Thymus (tissue), 11 donors: ENCODE data around the gene ABCD3. TPM values are rescaled to one million over a fixed set of nuclear protein-coding genes. Genes with fewer than 3 reads are reported as not detected.
"Not testable (repeated sequence)": the region's sequence is repeated elsewhere in the genome, so short reads cannot be mapped to it uniquely, and the experiment has no call there.

Experiments used
- DNase-seq, 9 donors: peaks; one replicate each; pipeline ENCODE4 v3.0.0-alpha.2; 2013; ENCODE audit warnings: low spot score in 9 of 9, low read depth in 6 of 9, missing footprints in 1 of 9
- H3K27ac ChIP-seq, 2 donors: one replicate each; pipeline ENCODE4 v1.5.1; 2013; ENCODE audit warnings: control low read depth in 1 of 2, low read depth in 1 of 2, low read length in 1 of 2, mild to moderate bottlenecking in 1 of 2, moderate library complexity in 1 of 2
- H3K27me3 ChIP-seq, 2 donors: one replicate each; pipeline ENCODE4 v1.5.1; 2013; ENCODE audit warnings: low read length in 1 of 2; ENCODE audit not compliant: control insufficient read depth in 2 of 2, insufficient read depth in 1 of 2
- H3K36me3 ChIP-seq, 2 donors: one replicate each; pipeline ENCODE4 v1.5.1; 2013; ENCODE audit warnings: low read length in 1 of 2, mild to moderate bottlenecking in 1 of 2, moderate library complexity in 1 of 2; ENCODE audit not compliant: control insufficient read depth in 2 of 2, insufficient read depth in 2 of 2
- H3K4me1 ChIP-seq, 2 donors: one replicate each; pipeline ENCODE4 v1.5.1; 2013; ENCODE audit warnings: low read length in 2 of 2; ENCODE audit not compliant: control insufficient read depth in 2 of 2, insufficient read depth in 2 of 2
- H3K4me3 ChIP-seq, 2 donors: one replicate each; pipeline ENCODE4 v1.5.1; 2013; ENCODE audit warnings: low read length in 2 of 2, control low read depth in 1 of 2, mild to moderate bottlenecking in 1 of 2
- H3K9me3 ChIP-seq, 2 donors: one replicate each; pipeline ENCODE4 v1.5.1; 2013; ENCODE audit warnings: low read length in 1 of 2, mild to moderate bottlenecking in 1 of 2; ENCODE audit not compliant: control insufficient read depth in 2 of 2, insufficient read depth in 1 of 2
- WGBS: extraction: QIAGEN DNeasy Blood & Tissue Kit; methylation state at CpG from one replicate; pipeline ENCODE4 v1.1.7; 2013; 5-methylcytosine and 5-hydroxymethylcytosine counted together
- polyA plus RNA-seq: library from polyadenylated mRNA; stranded (reverse); fragments of 200-250 nt; gene quantifications from one replicate; pipeline ENCODE4 v1.2.3, GENCODE V29; 2013
- total RNA-seq: library from RNA; stranded (reverse); fragments of 120-200 nt; gene quantifications from one replicate; pipeline ENCODE4 v1.2.4, GENCODE V29; 2013
- donor health status: healthy.

ABCD3 gene
- total and polyA plus RNA-seq, 2 donors, result 84.2 to 92.7 TPM

- 6% methylated on average over 52 of the region's 52 CpGs for WGBS
- peaks cover 22 to 42% of the 10 kb centered on the region in 2 donors for H3K4me1 ChIP-seq
These were observed 771 bp downstream of the ABCD3 start for GRCh38 chr1:94418664-94419655.

GRCh38 chr1:94422115-94422820 is 4.1 kb downstream of the ABCD3 start:
- Histone ChIP-seq H3K27ac (no peak overlapping the region), H3K4me3 (peak overlapping the region; percentile 4 to 7), H3K4me1 (peaks cover 25 to 36% of the 10 kb centered on the region in 2 donors), H3K27me3 (no peaks in the 10 kb centered on the region), H3K9me3 (peaks cover 0 to 1% of the 10 kb centered on the region in 2 donors), H3K36me3 (peaks cover 0 to 4% of the 10 kb centered on the region in 2 donors)
- DNase-seq, result peak in 2 of 9 donors; percentile 25 to 50
- WGBS, result 81% methylated on average over 8 of the region's 8 CpGs

More at GRCh38 chr1:94418664-94419655, 771 bp downstream of the ABCD3 start:
- Histone ChIP-seq H3K4me3 (peak overlapping the region; percentile 88 to 90), H3K36me3 (no peaks in the 10 kb centered on the region), H3K27ac (peak overlapping the region; percentile 87 to 90), H3K27me3 (no peaks in the 10 kb centered on the region), H3K9me3 (peaks cover 0 to 1% of the 10 kb centered on the region in 2 donors)
- DNase-seq, result peak in 3 of 9 donors; percentile 34 to 66 (median 43)

DNA sequence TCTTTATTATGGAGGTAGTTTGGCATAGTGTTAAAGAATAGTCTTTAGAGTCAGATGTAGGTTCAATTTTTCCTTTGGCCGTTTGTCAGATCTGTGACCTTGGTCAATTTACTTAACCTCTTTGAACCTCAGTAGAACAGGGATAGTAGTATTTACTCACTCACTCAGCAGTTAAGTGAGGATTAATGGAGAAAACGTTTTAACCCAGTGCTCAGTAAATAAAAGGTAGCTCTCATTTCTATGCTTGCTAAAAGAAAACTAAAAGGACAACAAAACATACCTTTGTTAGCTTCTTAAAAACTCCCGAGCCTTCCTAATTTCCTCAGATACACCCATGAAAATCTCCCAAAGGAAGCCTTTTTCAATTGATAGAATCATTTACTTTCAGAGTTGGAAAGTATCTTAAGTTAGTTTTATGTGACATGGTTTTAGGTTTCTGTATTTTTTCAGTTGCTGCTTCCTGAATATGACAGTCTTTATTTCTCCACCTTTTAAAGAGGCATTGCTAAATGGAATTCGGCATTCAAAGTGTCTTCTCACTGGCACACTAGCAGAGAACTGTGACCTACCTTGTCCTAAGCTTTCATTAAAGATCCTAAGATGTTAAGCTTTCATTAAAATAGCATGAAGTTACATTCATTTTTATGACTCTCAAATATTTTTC is 7.8 kb downstream of the ABCD3 start:
- H3K27ac ChIP-seq, result peak overlapping the region in 1 of 2 donors; percentile 40

GRCh38 chr1:94426485-94426870 is 8.3 kb downstream of the ABCD3 start:
- not testable (repeated sequence) for H3K9me3 ChIP-seq, H3K36me3 ChIP-seq, H3K27ac ChIP-seq, DNase-seq, H3K4me3 ChIP-seq, H3K27me3 ChIP-seq
- peaks cover 21 to 41% of the 10 kb centered on the region in 2 donors for H3K4me1 ChIP-seq
- WGBS, result 98% methylated on average over 9 of the region's 9 CpGs

More for the DNA sequence above, 7.8 kb downstream of the ABCD3 start:
- Histone ChIP-seq H3K4me1 (peaks cover 21 to 40% of the 10 kb centered on the region in 2 donors), H3K36me3 (peaks cover 0 to 4% of the 10 kb centered on the region in 2 donors), H3K9me3 (peaks cover 0 to 7% of the 10 kb centered on the region in 2 donors), H3K27me3 (no peaks in the 10 kb centered on the region), H3K4me3 (no peak overlapping the region)
- no peak for DNase-seq
- WGBS, result 36% methylated on average over 4 of the region's 4 CpGs

DNA sequence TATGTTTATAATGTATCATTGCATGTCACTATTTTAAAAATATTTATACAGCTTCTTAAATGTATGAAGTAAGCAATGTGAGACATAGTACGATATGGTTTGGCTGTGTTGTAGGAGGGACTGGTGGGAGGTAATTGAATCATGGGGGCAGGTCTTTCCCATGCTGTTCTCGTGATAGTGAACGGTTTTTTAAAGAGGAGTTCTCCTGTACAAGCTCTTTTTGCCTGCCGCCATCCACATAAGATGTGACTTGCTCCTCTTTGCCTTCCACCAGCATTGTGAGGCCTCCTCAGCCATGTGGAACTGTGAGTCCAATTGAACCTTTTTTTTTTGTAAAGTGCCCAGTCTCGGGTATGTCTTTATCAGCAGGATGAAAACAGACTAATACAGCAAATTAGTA is 10.3 kb downstream of the ABCD3 start:
- peaks cover 3 to 26% of the 10 kb centered on the region in 2 donors for H3K4me1 ChIP-seq
- no peaks in the 10 kb centered on the region for H3K27me3 ChIP-seq
- no peak overlapping the region for H3K4me3 ChIP-seq
- no peak for DNase-seq
- H3K27ac ChIP-seq, result no peak overlapping the region
- 98% methylated on average over 5 of the region's 5 CpGs for WGBS
- peaks cover 0 to 7% of the 10 kb centered on the region in 2 donors for H3K9me3 ChIP-seq
- peaks cover 0 to 4% of the 10 kb centered on the region in 2 donors for H3K36me3 ChIP-seq

GRCh38 chr1:94428927-94429528 is 10.8 kb downstream of the ABCD3 start:
- 98% methylated on average over 3 of the region's 3 CpGs for WGBS
- H3K27me3 ChIP-seq, H3K9me3 ChIP-seq, H3K4me3 ChIP-seq, H3K36me3 ChIP-seq, DNase-seq: not testable (repeated sequence)
- Histone ChIP-seq H3K27ac (peak overlapping the region in 1 of 2 donors; percentile 29), H3K4me1 (peaks cover 3 to 20% of the 10 kb centered on the region in 2 donors)

DNA sequence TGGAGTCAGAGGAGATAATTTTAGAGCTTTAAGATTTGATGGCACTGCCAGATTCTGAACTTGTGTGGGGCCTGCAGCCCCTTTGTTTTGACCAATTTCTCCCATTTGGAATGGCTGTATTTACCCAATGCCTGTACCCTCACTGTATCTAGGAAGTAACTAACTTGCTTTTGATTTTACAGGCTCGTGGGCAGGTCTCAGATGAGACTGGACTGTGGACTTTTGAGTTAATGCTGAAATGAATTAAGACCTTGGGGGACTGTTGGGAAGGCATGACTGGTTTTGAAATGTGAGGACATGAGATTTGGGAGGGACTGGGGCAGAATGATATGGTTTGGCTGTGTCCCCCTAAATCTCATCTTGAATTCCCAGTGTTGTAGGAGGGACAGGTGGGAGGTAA is 11.9 kb downstream of the ABCD3 start:
- DNase-seq, H3K27ac ChIP-seq, H3K4me3 ChIP-seq, H3K36me3 ChIP-seq, H3K9me3 ChIP-seq, H3K27me3 ChIP-seq: not testable (repeated sequence)
- WGBS, result 95% methylated on average over 1 of the region's 1 CpG
- H3K4me1 ChIP-seq, result peaks cover 4 to 15% of the 10 kb centered on the region in 2 donors

GRCh38 chr1:94433866-94434265 is 15.7 kb downstream of the ABCD3 start:
- 97% methylated on average over 2 of the region's 2 CpGs for WGBS
- peaks cover 3 to 17% of the 10 kb centered on the region in 2 donors for H3K4me1 ChIP-seq
- DNase-seq, result no peak
- no peak overlapping the region for H3K27ac ChIP-seq
- H3K27me3 ChIP-seq, result no peaks in the 10 kb centered on the region
- H3K36me3 ChIP-seq, result peaks cover 0 to 3% of the 10 kb centered on the region in 2 donors
- H3K4me3 ChIP-seq, result no peak overlapping the region
- peaks cover 0 to 7% of the 10 kb centered on the region in 2 donors for H3K9me3 ChIP-seq
